SK-MEL-5 (cell line): Measurements from ENCODE around the gene ZDHHC14. TPM values are rescaled to one million over a fixed set of nuclear protein-coding genes. Genes with fewer than 3 reads are reported as not detected.

ENCODE experiments used
- DNase-seq: peaks from one replicate; pipeline ENCODE4 v3.0.0-alpha.2; 2016; ENCODE audit warnings: low read depth, low spot score
- in situ Hi-C: cut with HindIII; loops from 2 replicates; pipeline ENCODE4 v1.10.0; 2016; ENCODE audit warnings: low sequenced_read_pairs, high pct_unique_total_duplicates, low pct_unique_long_range_greater_than_20kb
- total RNA-seq: library from RNA; depleted of rRNA; stranded (reverse); fragments of >200 nt; shearing (Covaris generic); gene quantifications from 2 replicates; pipeline ENCODE4 v1.2.3, GENCODE V29; 2014

ZDHHC14 gene
- total RNA-seq, 1 experiment from 2014 or later, result 2.9 TPM

DNA sequence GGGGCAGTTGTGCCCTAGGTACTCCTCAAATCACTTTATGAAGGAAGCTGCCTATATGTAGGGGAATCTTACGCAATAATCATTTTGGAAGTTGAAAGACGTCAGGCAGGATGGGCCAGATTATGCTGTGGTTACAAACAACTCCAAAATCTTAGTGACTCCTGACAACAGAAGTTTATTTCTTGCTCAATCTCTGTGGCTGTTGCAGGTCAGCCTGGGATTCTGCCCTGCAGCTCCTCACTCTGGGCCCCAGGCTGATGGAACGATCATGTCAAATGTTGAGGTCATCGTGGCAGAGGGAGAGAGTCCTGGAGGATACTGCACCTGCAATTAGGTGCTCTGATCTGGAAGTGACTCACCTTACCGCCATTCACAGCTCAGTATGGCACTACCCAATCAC lies 88.4 kb downstream of the ZDHHC14 start:
- in situ Hi-C loops, result no loop called here

GRCh38 chr6:157471077-157471686 lies 90.2 kb downstream of the ZDHHC14 start:
- DNase-seq, result no peak
- in situ Hi-C loops, result no loop called here

More for the DNA sequence above, 88.4 kb downstream of the ZDHHC14 start:
- DNase-seq, result no peak

DNA sequence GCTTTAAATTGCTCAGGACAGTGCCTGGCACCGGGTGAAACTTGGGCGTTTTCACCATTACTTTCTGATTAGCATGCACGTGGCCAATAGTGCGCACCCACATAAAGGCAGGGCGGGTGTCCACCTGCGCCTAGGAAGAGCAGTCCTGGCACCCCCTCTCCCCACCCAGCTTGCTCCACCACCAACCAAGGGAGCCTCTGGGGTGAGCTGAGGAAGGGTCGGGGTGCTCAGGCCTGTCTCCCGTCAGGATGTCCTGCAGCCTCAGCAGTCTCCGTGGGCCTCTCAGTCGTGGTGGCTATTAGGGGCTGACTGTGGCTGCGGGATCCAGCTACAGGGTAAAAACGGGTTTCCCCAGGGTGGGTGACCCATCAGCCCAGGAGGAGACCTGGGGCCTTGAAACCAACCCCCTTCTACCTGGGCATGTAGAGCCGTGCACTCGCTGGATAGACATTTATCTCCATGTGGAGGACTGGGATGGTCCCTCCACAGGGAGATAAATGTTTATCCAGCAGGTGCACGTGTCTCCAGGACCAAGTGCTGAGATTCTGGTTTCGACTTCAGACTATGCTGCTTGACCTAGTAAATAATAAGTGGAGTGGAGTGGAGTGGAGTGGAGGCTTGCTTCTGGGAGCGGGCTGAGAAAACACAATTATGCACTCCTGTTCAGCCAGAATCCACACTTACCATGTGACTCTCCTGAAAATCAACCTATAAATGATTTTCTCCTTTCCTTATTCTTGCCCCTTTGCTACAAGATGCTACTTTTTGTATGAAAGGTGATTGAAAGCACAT lies 91.1 kb downstream of the ZDHHC14 start:
- DNase-seq, result no peak
- in situ Hi-C loops, result no loop called here

GRCh38 chr6:157476797-157477196 lies 95.8 kb downstream of the ZDHHC14 start:
- in situ Hi-C loops, result no loop called here

DNA sequence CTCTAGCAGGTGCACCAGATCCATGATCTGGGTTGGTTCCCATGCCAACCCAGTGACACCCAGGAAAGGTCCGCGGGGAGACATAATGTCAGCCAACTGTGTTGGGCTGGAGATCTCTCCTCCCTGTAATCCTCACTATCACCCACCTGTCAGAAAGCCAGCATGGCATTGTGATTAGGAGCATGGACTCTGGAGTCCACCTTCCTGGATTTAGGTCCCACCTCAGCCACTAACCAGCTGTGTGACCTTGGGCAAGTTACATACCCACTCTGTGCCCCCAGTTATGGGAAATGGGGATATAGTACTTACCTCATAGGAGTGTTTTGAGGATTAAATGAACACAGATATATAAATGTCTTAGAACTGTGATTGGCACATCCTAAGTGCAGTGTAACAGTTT lies 97.9 kb downstream of the ZDHHC14 start:
- in situ Hi-C loops, result no loop called here
- no peak for DNase-seq

More at GRCh38 chr6:157476797-157477196, 95.8 kb downstream of the ZDHHC14 start:
- no peak for DNase-seq

DNA sequence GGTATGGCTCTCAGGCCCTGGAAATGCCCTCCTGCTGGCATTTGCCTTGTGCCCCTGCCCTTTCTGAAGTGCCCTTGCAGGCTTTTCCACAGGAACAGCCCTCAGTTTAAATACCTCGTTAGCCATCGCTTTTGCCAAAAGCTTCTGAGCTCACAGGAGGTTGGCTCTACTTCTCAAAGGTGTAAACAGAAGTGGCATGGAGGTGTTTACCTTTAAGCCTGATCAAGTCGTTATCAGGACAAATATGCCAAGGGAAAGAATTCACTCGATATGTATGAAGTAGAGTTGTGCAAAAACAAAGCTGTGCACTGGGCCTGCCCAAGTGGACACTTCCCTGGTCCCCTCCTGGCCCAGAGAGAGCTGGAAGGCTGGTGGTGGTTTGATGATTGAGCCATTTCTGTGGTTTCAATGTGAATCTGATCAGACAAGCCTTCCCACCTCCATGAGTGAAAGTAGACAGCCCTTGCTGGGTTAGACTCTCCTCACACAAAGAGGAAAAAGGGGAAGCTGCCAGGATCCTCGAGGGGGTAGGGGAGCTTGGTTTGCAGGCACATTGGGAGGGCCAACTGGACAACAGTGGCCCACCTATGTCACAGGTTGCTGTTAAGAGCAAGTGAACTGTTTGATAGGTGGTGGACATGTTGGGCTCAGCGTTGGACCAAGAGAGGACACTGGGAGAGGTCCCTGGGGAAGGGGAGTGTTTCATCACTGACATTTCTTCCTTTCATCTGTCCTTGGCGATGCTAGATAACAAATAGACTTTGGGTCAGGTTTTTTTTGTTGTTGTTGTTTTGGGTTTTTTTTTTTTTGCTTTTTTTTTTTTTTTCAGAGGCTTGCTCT lies 98.7 kb downstream of the ZDHHC14 start:
- no peak for DNase-seq
- in situ Hi-C loops, result no loop called here

- in situ Hi-C loops, result no loop called here
- DNase-seq, result no peak
Measured at GRCh38 chr6:157481189-157481864, 100.3 kb downstream of the ZDHHC14 start.

DNA sequence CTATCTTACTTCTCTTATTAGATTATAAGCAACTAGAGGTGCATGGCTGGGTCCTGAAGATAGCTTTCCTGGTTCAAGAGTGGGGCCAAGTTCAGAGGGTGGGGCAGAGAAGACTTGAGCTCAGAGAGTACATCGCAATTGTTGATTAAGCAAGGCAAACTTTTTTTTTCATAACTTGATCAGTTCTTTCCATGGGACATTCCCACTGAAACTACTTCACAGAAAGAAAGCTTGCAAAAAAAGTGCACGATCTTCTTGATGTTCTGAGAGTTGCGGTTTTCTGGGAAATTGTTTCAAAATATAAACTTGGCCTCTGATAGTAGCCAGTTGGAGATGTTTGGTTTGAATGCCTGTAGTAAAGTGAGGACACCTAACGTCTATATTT lies 100.9 kb downstream of the ZDHHC14 start:
- no peak for DNase-seq
- in situ Hi-C loops, result no loop called here

DNA sequence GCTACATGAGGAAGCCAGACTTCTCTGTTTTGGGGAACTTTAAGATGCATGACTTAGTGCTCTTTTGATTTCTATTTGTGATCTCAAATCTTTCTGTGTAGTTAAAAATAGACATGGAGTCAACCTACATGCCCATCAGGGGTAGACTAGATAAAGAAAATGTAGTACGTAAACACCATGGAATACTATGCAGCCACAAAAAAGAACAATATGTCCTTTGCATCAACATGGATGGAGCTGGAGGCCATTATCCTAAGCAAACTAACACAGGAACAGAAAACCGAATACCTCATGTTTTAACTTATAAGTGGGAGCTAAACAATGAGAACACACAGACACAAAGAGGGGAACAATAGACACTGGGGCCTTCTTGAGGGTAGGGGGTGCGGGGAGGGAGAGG lies 102.8 kb downstream of the ZDHHC14 start:
- in situ Hi-C loops, result no loop called here
- DNase-seq, result no peak

GRCh38 chr6:157484181-157484580 lies 103.2 kb downstream of the ZDHHC14 start:
- in situ Hi-C loops, result no loop called here
- no peak for DNase-seq

GRCh38 chr6:157486572-157486971 lies 105.6 kb downstream of the ZDHHC14 start:
- DNase-seq, result no peak
- in situ Hi-C loops, result no loop called here

DNA sequence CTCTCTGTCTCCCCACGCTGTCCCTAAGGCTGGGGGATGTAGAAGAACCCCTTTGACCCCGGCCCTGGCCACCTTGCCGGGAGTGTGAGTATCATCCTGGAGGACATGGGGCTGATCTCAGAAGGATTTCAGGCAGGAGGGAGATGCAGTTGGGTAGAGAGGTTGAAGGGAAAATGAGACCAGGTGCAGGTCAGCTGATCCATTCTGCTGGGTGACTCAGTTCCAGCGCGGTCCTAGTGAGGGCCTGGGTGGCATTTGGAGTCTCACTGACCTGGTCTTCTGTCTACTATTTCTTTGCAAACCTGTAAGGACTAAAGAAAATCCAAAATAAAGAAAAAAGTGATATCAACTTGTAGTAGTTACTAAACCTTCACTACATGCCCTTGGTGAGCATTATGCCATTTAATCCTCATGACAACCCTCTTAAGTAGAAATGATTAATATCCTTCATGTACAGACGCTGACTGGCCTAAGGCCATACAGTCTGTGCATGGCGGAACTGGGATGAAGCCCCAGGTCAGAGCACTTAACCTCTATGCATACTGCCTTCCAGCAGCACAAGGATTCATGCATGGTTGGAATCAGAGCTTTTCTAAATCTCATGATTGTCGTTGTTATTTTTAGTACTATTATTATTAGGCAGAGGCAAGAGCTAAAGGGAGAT lies 106.3 kb downstream of the ZDHHC14 start:
- in situ Hi-C loops, result no loop called here
- DNase-seq, result no peak

GRCh38 chr6:157488058-157488457 lies 107.1 kb downstream of the ZDHHC14 start:
- in situ Hi-C loops, result no loop called here
- no peak for DNase-seq

GRCh38 chr6:157488716-157489118 lies 107.7 kb downstream of the ZDHHC14 start:
- DNase-seq, result no peak
- in situ Hi-C loops, result no loop called here

DNA sequence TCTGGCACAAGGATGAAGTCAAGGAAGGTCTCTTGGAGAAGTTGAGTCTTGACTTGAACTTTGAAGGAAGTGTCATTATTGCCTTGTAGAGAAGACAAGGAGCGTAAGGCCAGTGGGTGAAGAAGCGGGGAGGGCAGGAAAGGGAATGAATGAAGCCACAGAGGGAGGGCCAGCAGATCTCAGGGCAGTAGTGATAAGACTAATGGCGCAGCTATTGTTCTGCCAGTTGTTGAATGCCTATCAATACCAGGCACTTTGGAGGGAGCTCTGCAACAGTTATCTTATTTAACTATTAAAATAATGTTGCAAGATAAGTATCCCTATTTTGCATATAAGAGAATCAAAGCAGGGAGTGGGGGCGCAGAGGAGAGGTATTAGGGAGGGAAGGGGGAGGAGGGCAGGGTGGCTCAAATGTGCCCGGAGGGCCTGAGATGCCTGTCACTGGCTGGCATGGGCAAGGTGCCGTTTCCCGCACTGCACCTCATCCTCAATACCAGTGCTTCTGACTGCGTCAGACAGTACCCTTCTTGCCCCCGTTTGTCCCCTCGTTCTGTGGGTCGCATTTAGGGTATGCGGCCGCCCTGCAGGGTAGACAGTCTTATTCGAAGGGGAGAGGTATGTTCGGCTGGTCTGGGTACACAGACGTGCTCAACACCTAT lies 109.8 kb downstream of the ZDHHC14 start:
- no peak for DNase-seq
- in situ Hi-C loops, result no loop called here

- in situ Hi-C loops, result no loop called here
- DNase-seq, result no peak
Measured at GRCh38 chr6:157491571-157492232, 110.7 kb downstream of the ZDHHC14 start.
